ENCODE data around the gene GATA1. TPM values are rescaled to one million over a fixed set of nuclear protein-coding genes. Genes with fewer than 3 reads are reported as not detected.
A peak's percentile ranks its signal among the peaks of the same experiment; 100 is the strongest.

Gene GATA1
- polyA plus RNA-seq, 2 donors = 0.09 TPM; not detected in 1

- Histone ChIP-seq H3K27me3 (ENCODE audit: control insufficient read depth in 1 of 2, insufficient read depth in 2 of 2, low read length in 2 of 2) (no peaks in the 10 kb centered on the region), H3K36me3 (ENCODE audit: control insufficient read depth in 2 of 2, insufficient read depth in 2 of 2, low read length in 1 of 2) (no peaks in the 10 kb centered on the region), H3K27ac (ENCODE audit: low read depth in 2 of 2, low read length in 1 of 2) (no peak overlapping the region), H3K4me3 (ENCODE audit: low read depth in 1 of 2, low read length in 2 of 2) (no peak overlapping the region), H3K4me1 (ENCODE audit: control insufficient read depth in 2 of 2, insufficient read depth in 2 of 2, low read length in 1 of 2) (no peaks in the 10 kb centered on the region), H3K9me3 (ENCODE audit: control insufficient read depth in 2 of 2, insufficient read depth in 1 of 2, low read depth in 1 of 2, low read length in 1 of 2) (no peaks in the 10 kb centered on the region)
- WGBS, 2 donors = 82 to 86% methylated on average over 11 of the region's 11 CpGs
These were observed 4.9 kb downstream of the GATA1 start for GRCh38 chrX:48791063-48791820.

DNA sequence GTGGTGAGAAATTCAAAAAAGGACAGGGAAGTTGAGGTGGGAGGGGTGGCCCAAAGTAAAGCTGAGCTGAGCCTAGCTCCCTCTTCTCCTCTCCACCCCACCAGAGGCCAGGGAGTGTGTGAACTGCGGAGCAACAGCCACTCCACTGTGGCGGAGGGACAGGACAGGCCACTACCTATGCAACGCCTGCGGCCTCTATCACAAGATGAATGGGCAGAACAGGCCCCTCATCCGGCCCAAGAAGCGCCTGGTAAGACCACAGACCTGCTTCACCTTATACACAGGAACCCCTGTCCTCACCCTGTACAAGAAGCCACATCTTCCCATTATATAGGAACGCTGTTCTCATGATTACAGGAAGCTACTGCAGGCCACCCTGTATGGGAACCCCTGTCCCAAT is 5.8 kb downstream of the GATA1 start:
- 73 to 92% methylated on average over 7 of the region's 7 CpGs for WGBS, 2 donors
- H3K27ac ChIP-seq (ENCODE audit: low read depth in 2 of 2, low read length in 1 of 2) = no peak overlapping the region
- no peaks in the 10 kb centered on the region for H3K9me3 ChIP-seq (ENCODE audit: control insufficient read depth in 2 of 2, insufficient read depth in 1 of 2, low read depth in 1 of 2, low read length in 1 of 2)
- H3K27me3 ChIP-seq (ENCODE audit: control insufficient read depth in 1 of 2, insufficient read depth in 2 of 2, low read length in 2 of 2) = no peaks in the 10 kb centered on the region
- no peaks in the 10 kb centered on the region for H3K4me1 ChIP-seq (ENCODE audit: control insufficient read depth in 2 of 2, insufficient read depth in 2 of 2, low read length in 1 of 2)
- H3K4me3 ChIP-seq (ENCODE audit: low read depth in 1 of 2, low read length in 2 of 2) = no peak overlapping the region
- no peaks in the 10 kb centered on the region for H3K36me3 ChIP-seq (ENCODE audit: control insufficient read depth in 2 of 2, insufficient read depth in 2 of 2, low read length in 1 of 2)

DNA sequence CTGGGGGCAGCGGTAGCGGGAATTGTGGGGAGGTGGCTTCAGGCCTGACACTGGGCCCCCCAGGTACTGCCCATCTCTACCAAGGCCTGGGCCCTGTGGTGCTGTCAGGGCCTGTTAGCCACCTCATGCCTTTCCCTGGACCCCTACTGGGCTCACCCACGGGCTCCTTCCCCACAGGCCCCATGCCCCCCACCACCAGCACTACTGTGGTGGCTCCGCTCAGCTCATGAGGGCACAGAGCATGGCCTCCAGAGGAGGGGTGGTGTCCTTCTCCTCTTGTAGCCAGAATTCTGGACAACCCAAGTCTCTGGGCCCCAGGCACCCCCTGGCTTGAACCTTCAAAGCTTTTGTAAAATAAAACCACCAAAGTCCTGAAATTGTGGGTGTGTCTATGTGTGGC is 7.5 kb downstream of the GATA1 start:
- WGBS, 2 donors = 73 to 83% methylated on average over 4 of the region's 4 CpGs
- no peaks in the 10 kb centered on the region for H3K27me3 ChIP-seq (ENCODE audit: control insufficient read depth in 1 of 2, insufficient read depth in 2 of 2, low read length in 2 of 2)
- H3K9me3 ChIP-seq (ENCODE audit: control insufficient read depth in 2 of 2, insufficient read depth in 1 of 2, low read depth in 1 of 2, low read length in 1 of 2) = no peaks in the 10 kb centered on the region
- H3K36me3 ChIP-seq (ENCODE audit: control insufficient read depth in 2 of 2, insufficient read depth in 2 of 2, low read length in 1 of 2) = no peaks in the 10 kb centered on the region
- no peak overlapping the region for H3K4me3 ChIP-seq (ENCODE audit: low read depth in 1 of 2, low read length in 2 of 2)
- H3K4me1 ChIP-seq (ENCODE audit: control insufficient read depth in 2 of 2, insufficient read depth in 2 of 2, low read length in 1 of 2) = no peaks in the 10 kb centered on the region
- H3K27ac ChIP-seq (ENCODE audit: low read depth in 2 of 2, low read length in 1 of 2) = no peak overlapping the region

DNA sequence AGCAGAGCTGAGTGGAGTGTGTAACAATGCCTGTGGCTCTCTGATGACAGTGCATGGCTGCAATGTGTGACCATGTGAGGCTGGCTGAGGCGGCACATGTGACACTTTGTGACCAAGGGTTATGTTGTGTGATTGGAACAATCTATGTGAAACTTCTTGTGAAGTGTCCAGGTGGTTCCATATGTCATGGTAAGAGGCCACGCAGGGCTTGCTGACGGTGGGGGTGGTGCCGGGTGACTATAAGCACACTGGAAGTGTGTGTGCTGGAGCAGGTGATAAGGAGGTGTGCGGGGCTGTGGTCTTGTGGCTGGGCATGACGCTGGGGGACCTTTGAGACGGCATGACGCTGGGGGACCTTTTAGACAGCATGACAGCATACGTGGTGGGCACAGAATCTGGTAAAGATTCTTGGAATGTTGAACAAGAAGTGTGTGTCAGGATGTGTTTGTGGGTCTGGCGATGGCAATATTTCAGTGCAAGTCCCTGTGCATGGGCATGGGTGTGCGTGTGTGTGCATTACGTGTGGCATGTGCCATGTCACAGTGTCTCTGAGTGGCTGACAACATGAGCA is 8.0 kb downstream of the GATA1 start:
- Histone ChIP-seq H3K4me3 (ENCODE audit: low read depth in 1 of 2, low read length in 2 of 2) (no peak overlapping the region), H3K27me3 (ENCODE audit: control insufficient read depth in 1 of 2, insufficient read depth in 2 of 2, low read length in 2 of 2) (no peaks in the 10 kb centered on the region), H3K9me3 (ENCODE audit: control insufficient read depth in 2 of 2, insufficient read depth in 1 of 2, low read depth in 1 of 2, low read length in 1 of 2) (no peaks in the 10 kb centered on the region), H3K4me1 (ENCODE audit: control insufficient read depth in 2 of 2, insufficient read depth in 2 of 2, low read length in 1 of 2) (no peaks in the 10 kb centered on the region), H3K36me3 (ENCODE audit: control insufficient read depth in 2 of 2, insufficient read depth in 2 of 2, low read length in 1 of 2) (no peaks in the 10 kb centered on the region), H3K27ac (ENCODE audit: low read depth in 2 of 2, low read length in 1 of 2) (no peak overlapping the region)
- 77 to 86% methylated on average over 12 of the region's 12 CpGs for WGBS, 2 donors

- WGBS, 2 donors = 64 to 69% methylated on average over 8 of the region's 8 CpGs
- no peak overlapping the region for H3K27ac ChIP-seq (ENCODE audit: low read depth in 2 of 2, low read length in 1 of 2)
- H3K36me3 ChIP-seq (ENCODE audit: control insufficient read depth in 2 of 2, insufficient read depth in 2 of 2, low read length in 1 of 2) = no peaks in the 10 kb centered on the region
These were observed 8.6 kb downstream of the GATA1 start for GRCh38 chrX:48794911-48795515.

DNA sequence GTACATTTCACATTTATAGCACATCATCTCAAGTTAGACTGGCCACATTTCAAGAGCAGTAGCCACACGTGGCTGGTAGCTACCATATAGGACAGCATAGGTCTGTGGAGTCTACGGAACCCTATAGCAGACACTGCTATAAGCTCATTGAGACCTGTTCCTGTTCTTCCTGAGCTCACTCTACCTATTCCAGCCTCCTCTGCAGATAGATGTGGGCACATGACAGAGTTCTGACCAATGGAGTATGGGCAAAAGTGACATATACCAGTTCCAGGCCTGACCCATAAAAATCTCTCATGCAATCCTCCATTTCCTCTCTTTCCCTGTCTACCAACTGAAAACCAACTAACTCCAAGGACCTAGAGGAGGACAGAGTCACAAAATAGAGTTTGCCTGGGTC is 11.9 kb downstream of the GATA1 start:
- Histone ChIP-seq H3K27ac (ENCODE audit: low read depth in 2 of 2, low read length in 1 of 2) (no peak overlapping the region), H3K4me3 (ENCODE audit: low read depth in 1 of 2, low read length in 2 of 2) (no peak overlapping the region), H3K9me3 (ENCODE audit: control insufficient read depth in 2 of 2, insufficient read depth in 1 of 2, low read depth in 1 of 2, low read length in 1 of 2) (peaks cover 0 to 3% of the 10 kb centered on the region in 2 donors), H3K36me3 (ENCODE audit: control insufficient read depth in 2 of 2, insufficient read depth in 2 of 2, low read length in 1 of 2) (no peaks in the 10 kb centered on the region), H3K27me3 (ENCODE audit: control insufficient read depth in 1 of 2, insufficient read depth in 2 of 2, low read length in 2 of 2) (no peaks in the 10 kb centered on the region), H3K4me1 (ENCODE audit: control insufficient read depth in 2 of 2, insufficient read depth in 2 of 2, low read length in 1 of 2) (no peaks in the 10 kb centered on the region)
- WGBS, 2 donors = 75 to 87% methylated on average over 2 of the region's 2 CpGs

More at GRCh38 chrX:48794911-48795515, 8.6 kb downstream of the GATA1 start:
- H3K4me3 ChIP-seq (ENCODE audit: low read depth in 1 of 2, low read length in 2 of 2) = no peak overlapping the region
- no peaks in the 10 kb centered on the region for H3K27me3 ChIP-seq (ENCODE audit: control insufficient read depth in 1 of 2, insufficient read depth in 2 of 2, low read length in 2 of 2)
- H3K9me3 ChIP-seq (ENCODE audit: control insufficient read depth in 2 of 2, insufficient read depth in 1 of 2, low read depth in 1 of 2, low read length in 1 of 2) = no peaks in the 10 kb centered on the region
- no peaks in the 10 kb centered on the region for H3K4me1 ChIP-seq (ENCODE audit: control insufficient read depth in 2 of 2, insufficient read depth in 2 of 2, low read length in 1 of 2)

DNA sequence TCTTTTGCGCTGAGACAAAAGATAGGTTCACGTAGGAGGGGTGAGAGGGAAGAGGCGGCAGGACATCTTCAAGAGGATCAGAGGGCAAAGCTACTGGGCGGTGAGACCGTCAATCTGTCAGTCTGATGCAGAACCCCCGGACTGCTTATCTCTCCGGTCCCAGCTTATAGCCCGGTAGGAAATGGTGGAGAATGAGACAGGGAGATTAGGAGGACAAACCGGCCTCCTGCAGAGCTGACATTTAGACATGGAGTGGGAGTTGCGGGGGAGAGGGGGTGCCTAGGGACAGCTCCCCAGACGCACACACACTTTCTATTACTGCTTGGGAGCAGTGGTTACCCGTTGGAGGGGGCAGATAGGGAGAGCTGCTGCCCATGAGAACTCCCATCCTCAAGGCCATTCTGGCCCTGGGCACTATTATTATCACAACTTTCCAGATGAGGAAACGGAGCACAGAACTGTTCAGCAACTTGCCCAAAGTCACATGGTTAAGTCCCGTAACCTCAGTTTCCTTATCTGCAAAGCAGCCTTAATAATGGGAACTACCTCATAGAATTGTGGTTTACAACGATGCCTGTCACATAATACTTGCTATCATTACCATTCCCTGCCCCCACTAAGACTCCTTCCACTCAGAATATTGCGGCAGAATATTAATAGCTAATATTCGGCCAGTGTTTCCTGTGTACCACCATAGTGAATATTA is 14.3 kb downstream of the GATA1 start:
- H3K36me3 ChIP-seq (ENCODE audit: control insufficient read depth in 2 of 2, insufficient read depth in 2 of 2, low read length in 1 of 2) = peaks cover 0 to 4% of the 10 kb centered on the region in 2 donors
- no peaks in the 10 kb centered on the region for H3K27me3 ChIP-seq (ENCODE audit: control insufficient read depth in 1 of 2, insufficient read depth in 2 of 2, low read length in 2 of 2)
- H3K4me3 ChIP-seq (ENCODE audit: low read depth in 1 of 2, low read length in 2 of 2) = peak overlapping the region; percentile 50 to 85
- peaks cover 0 to 3% of the 10 kb centered on the region in 2 donors for H3K9me3 ChIP-seq (ENCODE audit: control insufficient read depth in 2 of 2, insufficient read depth in 1 of 2, low read depth in 1 of 2, low read length in 1 of 2)
- 30 to 54% methylated on average over 17 of the region's 17 CpGs for WGBS, 2 donors
- peak overlapping the region; percentile 95 for H3K27ac ChIP-seq (ENCODE audit: low read depth in 2 of 2, low read length in 1 of 2)
- H3K4me1 ChIP-seq (ENCODE audit: control insufficient read depth in 2 of 2, insufficient read depth in 2 of 2, low read length in 1 of 2) = no peaks in the 10 kb centered on the region

DNA sequence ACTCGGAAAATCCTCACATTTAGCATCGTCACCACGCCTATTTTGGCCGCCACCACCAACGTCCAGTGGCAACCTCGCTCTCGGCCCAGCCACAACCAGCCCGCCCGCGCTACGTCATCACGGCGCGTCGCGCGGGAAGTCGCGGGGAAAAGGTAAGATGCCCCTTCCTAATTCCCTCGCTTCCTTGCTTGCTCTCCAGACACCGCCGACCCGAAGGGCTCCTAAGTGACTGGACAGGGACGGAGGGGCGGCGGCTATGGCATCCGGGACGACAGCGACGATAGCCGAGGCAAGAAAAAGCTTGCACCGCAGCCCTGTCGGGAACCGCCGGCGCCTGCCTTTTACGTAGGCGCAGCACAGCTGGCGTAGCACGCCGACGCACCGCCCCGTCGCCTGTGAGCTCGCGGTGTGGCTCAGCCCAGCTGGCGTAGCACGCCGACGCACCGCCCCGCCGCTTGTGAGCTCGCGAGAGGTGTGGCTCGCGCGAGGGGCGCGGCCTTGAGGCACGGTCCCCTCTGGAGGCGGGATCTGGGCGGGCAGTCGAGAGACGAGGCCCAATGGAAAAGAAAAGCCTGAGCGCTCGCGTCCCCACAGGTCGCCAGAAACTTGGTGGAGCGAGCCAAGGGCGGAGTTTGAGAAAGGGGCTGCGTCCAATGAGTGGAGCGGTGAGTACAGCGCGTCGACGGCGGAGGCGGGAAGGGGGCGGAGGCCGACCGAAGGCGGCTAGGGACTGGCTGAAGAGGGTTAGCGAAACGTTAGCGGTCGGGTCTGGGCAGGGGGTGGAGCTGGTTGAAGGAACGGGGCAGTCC is 15.1 kb downstream of the GATA1 start, which contains the start of gene HDAC6:
Gene HDAC6, plus strand, starts transcription at position 788 of the 809 bp plus-strand sequence. CDS start 626 bp downstream, outside the sequence.
- 0 to 39% methylated on average over 87 to 89 of the region's 89 CpGs for WGBS, 2 donors
- Histone ChIP-seq H3K4me1 (ENCODE audit: control insufficient read depth in 2 of 2, insufficient read depth in 2 of 2, low read length in 1 of 2) (no peaks in the 10 kb centered on the region), H3K4me3 (ENCODE audit: low read depth in 1 of 2, low read length in 2 of 2) (peak within 1 kb of the TSS; percentile 50 to 85), H3K27me3 (ENCODE audit: control insufficient read depth in 1 of 2, insufficient read depth in 2 of 2, low read length in 2 of 2) (no peaks in the 10 kb centered on the region), H3K36me3 (ENCODE audit: control insufficient read depth in 2 of 2, insufficient read depth in 2 of 2, low read length in 1 of 2) (peaks cover 0 to 4% of the 10 kb centered on the region in 2 donors), H3K27ac (ENCODE audit: low read depth in 2 of 2, low read length in 1 of 2) (peak within 1 kb of the TSS; percentile 95 to 99), H3K9me3 (ENCODE audit: control insufficient read depth in 2 of 2, insufficient read depth in 1 of 2, low read depth in 1 of 2, low read length in 1 of 2) (peaks cover 0 to 3% of the 10 kb centered on the region in 2 donors)
